ENCODE data around the gene MYO15A. TPM values are rescaled to one million over a fixed set of nuclear protein-coding genes. Genes with fewer than 3 reads are reported as not detected.

Gene MYO15A
- total RNA-seq, 1 experiment from 2014 or later: 2.8 TPM

- H3K9me2 ChIP-seq (ENCODE audit: insufficient read depth): no peaks in the 10 kb centered on the region
- TSS peak; percentile 13 for BruUV-seq (replicated peaks)
- no peak overlapping the region for H3K27ac ChIP-seq (ENCODE audit: low read depth, low read length)
- H4K20me1 ChIP-seq (ENCODE audit: insufficient read depth): no peaks in the 10 kb centered on the region
- no peak overlapping the region for H3K4me3 ChIP-seq (replicated peaks in 1 of 2; ENCODE audit: low read depth in 1 of 2, low read length in 2 of 2)
- H3K4me2 ChIP-seq (ENCODE audit: low read length): no peak overlapping the region
- ChIA-PET RAD21 (ENCODE audit: low non-redundant PET in 1 of 2, low total read pairs in 2 of 2, uncharacterized antibody in 2 of 2, unreplicated experiment in 2 of 2) (no interaction called here), POLR2A (no interaction called here), CTCF (no interaction called here)
- no peaks in the 10 kb centered on the region for H3K27me3 ChIP-seq (ENCODE audit: insufficient read depth, low read length)
- H3K36me3 ChIP-seq (ENCODE audit: control insufficient read depth in 1 of 2, insufficient read depth in 2 of 2, low read length in 2 of 2): no peaks in the 10 kb centered on the region; a peak in 1 of 4 replicates
- H3K4me1 ChIP-seq (ENCODE audit: control insufficient read depth in 1 of 2, insufficient read depth in 2 of 2, low read length in 2 of 2): no peaks in the 10 kb centered on the region
- H3K9me3 ChIP-seq (ENCODE audit: control insufficient read depth in 1 of 2, insufficient read depth in 1 of 2, low read depth in 1 of 2, low read length in 2 of 2): no peaks in the 10 kb centered on the region
- DNase-seq (ENCODE audit: low read depth, low spot score) (no peak), ATAC-seq (no peak)
- no peak overlapping the region for H3K9ac ChIP-seq (ENCODE audit: low read length)
- H2AFZ ChIP-seq (ENCODE audit: low read depth, low read length, poor library complexity, severe bottlenecking): no peak overlapping the region
- no peaks in the 10 kb centered on the region for H3K79me2 ChIP-seq (ENCODE audit: insufficient read depth, low read length)
- TF ChIP-seq ZFX (IDR thresholded peaks at IDR 0.05): no peak
- no peak for TF ChIP-seq EZH2phosphoT487 (IDR thresholded peaks at IDR 0.05; ENCODE audit: borderline replicate concordance)
- no peak for TF ChIP-seq TCF7L2 (IDR thresholded peaks at IDR 0.05; ENCODE audit: borderline replicate concordance, extremely low read depth, insufficient read depth, insufficient read length)
- TF ChIP-seq CBX3 (IDR thresholded peaks at IDR 0.05; ENCODE audit: low read depth): no peak
- no peak for TF ChIP-seq REST (IDR thresholded peaks at IDR 0.05; ENCODE audit: low read depth)
- no peak for TF ChIP-seq EZH2 (IDR thresholded peaks at IDR 0.05)
- TF ChIP-seq ELF1 (IDR thresholded peaks at IDR 0.05; ENCODE audit: borderline replicate concordance, low read depth): no peak
- no peak for TF ChIP-seq ATF3 (IDR thresholded peaks at IDR 0.05)
- TF ChIP-seq JUND (IDR thresholded peaks at IDR 0.05): no peak
- no peak for TF ChIP-seq ZBTB33 (IDR thresholded peaks at IDR 0.05; ENCODE audit: extremely low read depth, insufficient replicate concordance, low read length)
- no peak for TF ChIP-seq POLR2AphosphoS5 (IDR thresholded peaks at IDR 0.05; ENCODE audit: low read depth, low read length)
- no peak for TF ChIP-seq SP1 (IDR thresholded peaks at IDR 0.05; ENCODE audit: low read depth)
- intact Hi-C loops (cut with micrococcal nuclease): no loop called here
Observed at GRCh38 chr17:18110636-18111145, 2.1 kb downstream of the MYO15A start.

All from HCT116 (cell line).